ENCODE data around the gene SMYD3. TPM values are rescaled to one million over a fixed set of nuclear protein-coding genes. Genes with fewer than 3 reads are reported as not detected.

The SMYD3 gene
- total and polyA plus RNA-seq, 9 of the 15 experiments (the other 6 are each of a cell fraction or from before 2014, with no cell fraction given) = 128 to 440 (median 197) TPM

DNA sequence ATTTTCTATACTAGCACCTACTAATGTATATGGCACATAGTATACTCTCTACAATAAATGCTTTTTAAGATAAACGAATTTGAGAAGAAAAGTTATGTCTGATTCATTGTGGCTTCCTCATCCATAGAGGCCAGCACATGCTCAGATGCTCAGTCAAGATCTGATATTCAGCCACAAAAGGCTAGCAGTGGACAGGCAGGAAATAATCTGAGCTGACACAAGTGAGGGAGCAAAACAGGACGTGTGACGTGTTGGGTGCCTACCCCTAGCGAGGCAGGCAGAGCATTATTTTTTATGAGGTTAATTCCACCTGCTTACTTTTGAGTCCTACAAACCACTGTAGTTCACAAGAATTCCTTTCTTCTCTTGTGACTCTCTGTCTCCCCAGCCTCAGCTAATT lies 550.9 kb downstream of the SMYD3 start (continued):
- TF ChIP-seq, protein P1, sequence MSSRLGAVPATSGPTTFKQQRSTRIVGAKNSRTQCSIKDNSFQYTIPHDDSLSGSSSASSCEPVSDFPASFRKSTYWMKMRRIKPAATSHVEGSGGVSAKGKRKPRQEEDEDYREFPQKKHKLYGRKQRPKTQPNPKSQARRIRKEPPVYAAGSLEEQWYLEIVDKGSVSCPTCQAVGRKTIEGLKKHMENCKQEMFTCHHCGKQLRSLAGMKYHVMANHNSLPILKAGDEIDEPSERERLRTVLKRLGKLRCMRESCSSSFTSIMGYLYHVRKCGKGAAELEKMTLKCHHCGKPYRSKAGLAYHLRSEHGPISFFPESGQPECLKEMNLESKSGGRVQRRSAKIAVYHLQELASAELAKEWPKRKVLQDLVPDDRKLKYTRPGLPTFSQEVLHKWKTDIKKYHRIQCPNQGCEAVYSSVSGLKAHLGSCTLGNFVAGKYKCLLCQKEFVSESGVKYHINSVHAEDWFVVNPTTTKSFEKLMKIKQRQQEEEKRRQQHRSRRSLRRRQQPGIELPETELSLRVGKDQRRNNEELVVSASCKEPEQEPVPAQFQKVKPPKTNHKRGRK (tag; IDR thresholded peaks at IDR 0.05) = no peak
- TF ChIP-seq NR2C2 (CRISPR knock-in tag; IDR thresholded peaks at IDR 0.05) = no peak
- TF ChIP-seq NR2C2 (tag; IDR thresholded peaks at IDR 0.05) = peak; percentile 25; the same call in 1 of the 2 replicates
- no peak for TF ChIP-seq ZNF263 (CRISPR knock-in tag; IDR thresholded peaks at IDR 0.05; ENCODE audit: borderline replicate concordance)
- peak; percentile 73; the same call in 1 of the 2 replicates for TF ChIP-seq ZNF175 (CRISPR knock-in tag; IDR thresholded peaks at IDR 0.05; ENCODE audit: low read depth)
- TF ChIP-seq MIER1 (IDR thresholded peaks at IDR 0.05; ENCODE audit: low read depth) = no peak
- TF ChIP-seq, protein P2, sequence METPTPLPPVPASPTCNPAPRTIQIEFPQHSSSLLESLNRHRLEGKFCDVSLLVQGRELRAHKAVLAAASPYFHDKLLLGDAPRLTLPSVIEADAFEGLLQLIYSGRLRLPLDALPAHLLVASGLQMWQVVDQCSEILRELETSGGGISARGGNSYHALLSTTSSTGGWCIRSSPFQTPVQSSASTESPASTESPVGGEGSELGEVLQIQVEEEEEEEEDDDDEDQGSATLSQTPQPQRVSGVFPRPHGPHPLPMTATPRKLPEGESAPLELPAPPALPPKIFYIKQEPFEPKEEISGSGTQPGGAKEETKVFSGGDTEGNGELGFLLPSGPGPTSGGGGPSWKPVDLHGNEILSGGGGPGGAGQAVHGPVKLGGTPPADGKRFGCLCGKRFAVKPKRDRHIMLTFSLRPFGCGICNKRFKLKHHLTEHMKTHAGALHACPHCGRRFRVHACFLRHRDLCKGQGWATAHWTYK (CRISPR knock-in tag; IDR thresholded peaks at IDR 0.05) = 0 out of 2 replicates have a peak, but pooled peaks have one; percentile 34
- TF ChIP-seq CTBP1 (IDR thresholded peaks at IDR 0.05; ENCODE audit: borderline replicate concordance) = 0 out of 2 replicates have a peak, but pooled peaks have one; percentile 17

All from K562 (cell line).